ENCODE results near the gene S100P.

- TF ChIP-seq POLR2AphosphoS5 (IDR thresholded peaks at IDR 0.05; ENCODE audit: low read depth, low read length) (no peak), POLR2A (IDR thresholded peaks at IDR 0.05; ENCODE audit: low read depth, low read length) (no peak), SPI1 (IDR thresholded peaks at IDR 0.05; ENCODE audit: low read depth, low read length) (no peak), PAX5 (IDR thresholded peaks at IDR 0.05; ENCODE audit: insufficient read depth, low read length, severe bottlenecking) (no peak)
These were observed 37.6 kb downstream of the S100P start for GRCh38 chr4:6731318-6731675.

Measured in GM12891 (cell line).